ENCODE results near the gene PELI2.

PELI2 gene

DNA sequence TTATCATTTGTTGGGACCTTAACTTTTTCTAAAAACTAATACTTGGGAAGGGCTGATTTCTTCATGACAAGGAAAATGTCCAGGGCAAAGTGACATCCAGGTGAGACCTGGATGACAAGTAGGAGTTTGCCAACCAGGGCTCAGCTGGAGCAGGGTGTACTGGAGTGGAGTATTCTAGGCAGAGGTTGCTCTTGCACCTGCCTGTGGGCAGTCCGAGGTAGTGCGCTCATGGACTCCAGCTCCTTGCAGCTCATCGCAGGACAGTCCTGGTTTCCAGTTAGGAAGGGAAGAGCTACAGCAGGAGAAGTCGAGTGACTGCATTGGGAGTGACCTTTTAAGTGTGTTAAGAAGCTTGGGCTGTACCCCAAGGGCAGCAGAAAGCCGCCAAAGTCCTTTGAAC, 175.9 kb downstream of the PELI2 start:
- no peak for TF ChIP-seq CTCF (conservative IDR thresholded peaks at IDR 0.05; ENCODE audit: control insufficient read depth, insufficient read depth, low read depth, low read length)
- DNase-seq (ENCODE audit: low read depth), result no peak
- H3K4me3 ChIP-seq (ENCODE audit: control insufficient read depth, low read depth, low read length), result no peak overlapping the region

DNA sequence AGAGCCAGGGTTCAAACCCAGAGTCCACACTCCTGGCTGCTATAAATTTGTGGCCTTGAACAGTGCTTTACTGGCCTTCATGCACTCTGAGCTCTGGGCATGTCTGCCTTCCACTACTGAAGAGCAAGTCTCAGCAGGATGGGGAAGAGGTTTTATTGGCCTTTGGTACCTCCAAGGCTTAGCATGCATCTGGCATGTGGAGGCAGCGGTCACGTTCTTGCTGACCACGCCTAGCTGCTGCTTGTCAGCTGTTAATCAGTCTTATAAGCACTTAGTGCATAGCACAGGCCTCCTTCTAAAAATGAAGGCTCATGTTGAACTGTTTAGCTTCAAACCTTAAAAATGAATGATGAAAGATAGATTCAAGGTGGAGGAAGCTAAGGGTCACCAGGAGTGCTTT, 177.5 kb downstream of the PELI2 start:
- TF ChIP-seq CTCF (conservative IDR thresholded peaks at IDR 0.05; ENCODE audit: control insufficient read depth, insufficient read depth, low read depth, low read length), result no peak
- no peak for DNase-seq (ENCODE audit: low read depth)

DNA sequence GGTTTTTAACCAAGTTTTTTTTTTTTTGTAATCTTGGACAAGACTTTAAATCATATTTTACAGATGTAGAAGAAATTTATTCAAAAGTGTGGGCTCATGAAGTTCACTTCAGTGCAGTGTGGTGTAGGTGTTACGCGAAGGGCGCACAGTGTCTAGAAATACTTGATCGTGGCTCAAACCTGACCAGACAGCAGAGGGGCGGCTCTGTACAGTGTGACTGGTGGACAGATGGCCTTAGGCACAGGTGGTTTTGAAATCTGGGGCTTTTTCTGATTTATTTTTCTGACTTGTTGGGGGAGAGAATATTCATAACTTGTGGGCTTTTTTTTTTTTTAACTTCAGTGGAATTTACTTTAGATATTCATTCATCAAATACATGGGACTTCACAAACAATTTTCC, 179.2 kb downstream of the PELI2 start:
- no peak for TF ChIP-seq CTCF (conservative IDR thresholded peaks at IDR 0.05; ENCODE audit: control insufficient read depth, insufficient read depth, low read depth, low read length)

More for the DNA sequence above, 177.5 kb downstream of the PELI2 start:
- no peak overlapping the region for H3K4me3 ChIP-seq (ENCODE audit: control insufficient read depth, low read depth, low read length)

GRCh38 chr14:56299306-56299984, 181.2 kb downstream of the PELI2 start:
- no peak for DNase-seq (ENCODE audit: low read depth)
- no peak overlapping the region for H3K4me3 ChIP-seq (ENCODE audit: control insufficient read depth, low read depth, low read length)
- no peak for TF ChIP-seq CTCF (conservative IDR thresholded peaks at IDR 0.05; ENCODE audit: control insufficient read depth, insufficient read depth, low read depth, low read length)

More for the DNA sequence above, 179.2 kb downstream of the PELI2 start:
- H3K4me3 ChIP-seq (ENCODE audit: control insufficient read depth, low read depth, low read length), result no peak overlapping the region
- no peak for DNase-seq (ENCODE audit: low read depth)

DNA sequence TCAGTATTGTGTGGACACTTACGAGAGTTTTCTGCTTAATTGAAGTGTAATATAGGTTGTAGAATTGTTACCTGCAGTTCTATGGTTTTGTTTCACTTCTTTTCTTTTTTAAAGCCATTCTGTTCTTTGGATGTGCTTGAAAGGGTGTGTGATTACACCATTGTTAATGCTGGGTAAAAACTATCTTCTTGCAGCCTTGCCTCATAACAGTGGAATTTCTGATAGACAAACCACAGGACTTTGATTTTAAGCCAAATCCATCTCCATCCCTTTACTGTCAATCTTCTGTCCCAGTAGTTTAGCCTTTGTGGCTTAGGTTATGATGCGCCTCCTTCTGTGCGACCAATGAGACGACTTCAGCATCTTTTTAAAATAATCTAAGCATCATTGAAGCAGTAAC, 182.3 kb downstream of the PELI2 start:
- DNase-seq (ENCODE audit: low read depth), result peak; percentile 21
- no peak for TF ChIP-seq CTCF (conservative IDR thresholded peaks at IDR 0.05; ENCODE audit: control insufficient read depth, insufficient read depth, low read depth, low read length)
- no peak overlapping the region for H3K4me3 ChIP-seq (ENCODE audit: control insufficient read depth, low read depth, low read length)

GRCh38 chr14:56304456-56304855, 186.2 kb downstream of the PELI2 start:
- no peak for TF ChIP-seq CTCF (conservative IDR thresholded peaks at IDR 0.05; ENCODE audit: control insufficient read depth, insufficient read depth, low read depth, low read length)
- no peak for DNase-seq (ENCODE audit: low read depth)
- no peak overlapping the region for H3K4me3 ChIP-seq (ENCODE audit: control insufficient read depth, low read depth, low read length)

GRCh38 chr14:56309198-56309597, 191.0 kb downstream of the PELI2 start:
- no peak overlapping the region for H3K4me3 ChIP-seq (ENCODE audit: control insufficient read depth, low read depth, low read length)
- TF ChIP-seq CTCF (conservative IDR thresholded peaks at IDR 0.05; ENCODE audit: control insufficient read depth, insufficient read depth, low read depth, low read length), result no peak
- DNase-seq (ENCODE audit: low read depth), result no peak

Measured in fibroblast of mammary gland (primary cell).